HEK293 (cell line): Measurements from ENCODE around the gene PAX2.

Source experiments
- ATF2 ChIP-seq: fragments of 450-650 bp; formaldehyde crosslinking; IDR thresholded peaks from 2 replicates; pipeline ENCODE4 v1.5.1; 2016; ENCODE audit warnings: missing biosample characterization, missing genetic modification characterization, low read depth
- CTCF ChIP-seq: fragments of 450-650 bp; formaldehyde crosslinking; IDR thresholded peaks from 2 replicates; pipeline ENCODE4 v1.5.1; 2016; ENCODE audit warnings: missing biosample characterization, missing genetic modification characterization
- ELK4 ChIP-seq: IDR thresholded peaks from 2 replicates; pipeline ENCODE4 v1.6.1; 2011; ENCODE audit warnings: mild to moderate bottlenecking, low read depth, low read length, borderline replicate concordance
- INSM2 ChIP-seq: fragments of 450-650 bp; formaldehyde crosslinking; IDR thresholded peaks from 2 replicates; pipeline ENCODE4 v1.5.1; 2016; ENCODE audit warnings: missing biosample characterization, missing genetic modification characterization
- SETDB1 ChIP-seq: IDR thresholded peaks from one replicate; pipeline ENCODE4 v1.6.1; 2017; ENCODE audit warnings: mild to moderate bottlenecking, low read length, moderate library complexity, mixed read lengths; ENCODE audit not compliant: insufficient read length
- ZBTB21 ChIP-seq: fragments of 450-650 bp; formaldehyde crosslinking; IDR thresholded peaks from 2 replicates; pipeline ENCODE4 v1.5.1; 2017; ENCODE audit warnings: missing biosample characterization, missing genetic modification characterization
- ZNF239 ChIP-seq: fragments of 450-650 bp; formaldehyde crosslinking; IDR thresholded peaks from 2 replicates; pipeline ENCODE4 v1.5.1; 2016; ENCODE audit warnings: missing biosample characterization, missing genetic modification characterization
- ZNF37A ChIP-seq: fragments of 450-650 bp; IDR thresholded peaks from 2 replicates; pipeline ENCODE4 v1.5.1; 2018; ENCODE audit warnings: missing biosample characterization, missing genetic modification characterization
- ZNF404 ChIP-seq: fragments of 450-650 bp; formaldehyde crosslinking; IDR thresholded peaks from 2 replicates; pipeline ENCODE4 v1.5.1; 2017; ENCODE audit warnings: missing biosample characterization, missing genetic modification characterization
- ZNF558 ChIP-seq: fragments of 450-650 bp; formaldehyde crosslinking; IDR thresholded peaks from 2 replicates; pipeline ENCODE4 v1.5.1; 2016; ENCODE audit warnings: missing biosample characterization, missing genetic modification characterization

GRCh38 chr10:100806356-100806645, 60.9 kb downstream of the PAX2 start:
- TF ChIP-seq ELK4 (no peak), ATF2 (tag by site-specific recombination) (no peak), ZNF558 (no peak), ZNF239 (tag by site-specific recombination) (no peak), CTCF (no peak), ZBTB21 (tag by site-specific recombination) (no peak), SETDB1 (no peak), ZNF37A (tag by site-specific recombination) (no peak), ZNF404 (tag by site-specific recombination) (no peak), INSM2 (tag by site-specific recombination) (no peak)
